Occipital lobe (tissue), 2 donors: Measurements from ENCODE around the gene GPBP1. TPM values are rescaled to one million over a fixed set of nuclear protein-coding genes. Genes with fewer than 3 reads are reported as not detected.
"Not testable (repeated sequence)": the region's sequence is repeated elsewhere in the genome, so short reads cannot be mapped to it uniquely, and the experiment has no call there.

Source experiments
- DNase-seq: peaks from one replicate; lab custom pipeline; 2025; lab: John Stamatoyannopoulos, UW
- total RNA-seq: library from RNA; depleted of rRNA; stranded (reverse); fragments of >200 nt; gene quantifications from one replicate; pipeline ENCODE4 v1.2.3, GENCODE V29; 2014

The GPBP1 gene
- total RNA-seq, 1 donor from 2014 or later = 159 TPM

- no peak for DNase-seq
Measured at GRCh38 chr5:57177479-57178156, 3.8 kb downstream of the GPBP1 start.

DNA sequence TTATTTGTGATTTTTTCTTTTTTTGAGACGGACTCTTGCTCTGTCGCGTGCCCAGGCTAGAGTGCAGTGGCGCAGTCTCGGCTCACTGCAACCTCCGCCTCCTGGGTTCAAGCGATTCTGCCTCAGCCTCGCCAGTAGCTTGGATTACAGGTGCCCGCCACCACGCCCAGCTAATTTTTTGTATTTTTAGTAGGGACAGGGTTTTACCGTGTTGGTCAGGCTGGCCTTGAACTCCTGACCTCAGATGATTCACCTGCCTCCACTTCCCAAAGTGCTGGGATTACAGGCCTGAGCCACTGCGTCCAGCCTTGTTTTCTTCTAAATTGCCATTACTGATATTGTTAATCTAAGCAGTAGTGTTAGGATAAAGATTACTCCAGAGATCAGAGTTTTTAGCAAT is 4.4 kb downstream of the GPBP1 start:
- not testable (repeated sequence) for DNase-seq

GRCh38 chr5:57179262-57180200 is 5.7 kb downstream of the GPBP1 start:
- DNase-seq = no peak

DNA sequence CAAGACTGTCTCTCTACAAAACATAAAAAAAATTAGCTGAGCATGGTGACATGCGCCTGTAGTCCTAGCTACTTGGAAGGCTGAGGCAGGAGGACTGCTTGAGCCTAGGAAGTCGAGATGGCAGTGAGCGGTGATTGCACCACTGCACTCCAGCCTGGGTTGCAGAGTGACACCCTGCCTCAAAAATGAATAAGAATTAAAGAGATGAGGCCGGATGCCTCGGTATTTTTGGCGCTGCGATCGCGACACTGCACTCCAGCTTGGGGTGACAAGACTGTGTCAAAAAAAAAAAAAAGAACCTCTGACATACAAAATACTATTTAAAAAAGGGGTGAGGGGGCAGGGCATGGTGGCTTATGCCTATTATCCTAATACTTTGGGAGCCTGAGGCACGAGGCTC is 7.3 kb downstream of the GPBP1 start:
- no peak for DNase-seq

DNA sequence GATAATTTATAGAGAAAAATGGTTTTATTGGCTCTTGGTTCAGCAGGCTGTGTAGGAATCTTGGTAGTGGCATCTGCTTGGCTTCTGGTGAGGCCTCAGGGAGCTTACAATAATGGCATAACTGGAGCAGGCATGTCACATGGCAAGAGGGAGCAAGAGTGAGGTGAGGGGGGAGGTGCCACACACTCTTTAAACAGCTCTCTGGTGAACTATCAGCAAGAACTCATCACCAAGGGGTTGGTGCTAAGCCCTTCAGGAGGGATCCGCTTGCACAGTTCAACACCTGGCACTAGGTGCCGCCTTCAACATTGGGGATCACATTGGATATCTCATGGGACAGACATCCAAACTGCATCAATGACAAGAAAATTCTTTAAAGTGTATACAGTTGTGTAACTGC is 10.5 kb downstream of the GPBP1 start:
- no peak for DNase-seq

DNA sequence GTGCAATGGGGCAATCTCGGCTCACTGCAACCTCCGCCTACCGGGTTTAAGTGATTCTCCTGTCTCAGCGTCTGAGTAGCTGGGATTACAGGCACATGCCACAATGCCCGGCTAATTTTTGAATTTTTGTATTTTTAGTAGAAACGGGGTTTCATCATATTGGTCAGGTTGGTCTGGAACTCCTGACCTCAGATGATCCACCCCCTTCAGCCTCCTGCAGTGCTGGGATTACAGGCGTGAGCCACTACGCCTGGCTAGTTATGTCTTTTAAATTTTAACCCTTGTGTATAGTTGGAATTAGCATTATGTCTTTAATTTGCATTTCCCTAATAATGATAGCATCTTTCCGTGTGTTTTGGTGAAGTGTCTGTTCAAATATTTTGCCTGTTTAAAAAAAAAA is 11.5 kb downstream of the GPBP1 start:
- no peak for DNase-seq

DNA sequence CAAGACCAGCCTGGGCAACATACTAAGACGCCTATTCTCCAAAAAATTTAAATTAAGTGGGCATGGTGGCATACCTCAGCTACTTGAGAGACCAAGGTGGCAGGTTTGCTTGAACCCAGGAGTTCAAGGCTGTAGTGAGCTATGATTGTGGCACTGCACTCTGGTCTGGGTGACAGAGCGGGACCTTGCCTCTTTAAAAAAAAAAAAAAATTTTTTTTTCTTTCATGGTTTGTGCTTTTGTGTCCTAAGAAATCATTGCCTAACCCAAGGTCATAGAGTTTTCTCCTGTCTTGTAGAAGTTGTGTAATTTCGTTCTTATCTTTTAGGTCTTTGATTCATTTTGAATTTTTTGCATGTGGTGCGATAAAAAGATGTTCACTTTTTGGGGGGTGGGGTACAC is 12.3 kb downstream of the GPBP1 start:
- DNase-seq = no peak

DNA sequence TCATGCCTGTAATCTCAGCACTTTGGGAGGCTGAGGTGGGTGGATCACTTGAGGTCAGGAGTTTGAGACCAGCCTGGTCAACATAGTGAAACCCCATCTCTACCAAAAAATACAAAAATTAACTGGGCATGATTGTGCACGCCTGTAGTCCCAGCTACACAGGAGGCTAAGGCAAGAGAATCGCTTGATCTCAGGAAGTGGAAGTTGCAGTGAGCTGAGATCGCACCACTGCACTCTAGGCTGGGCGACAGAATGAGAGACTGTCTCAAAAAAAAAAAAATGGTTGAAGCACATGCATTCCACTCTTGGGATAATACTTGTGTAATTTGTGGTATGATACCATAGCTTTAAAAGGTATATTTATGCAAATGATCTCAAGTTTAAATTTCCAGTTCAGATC is 14.1 kb downstream of the GPBP1 start:
- not testable (repeated sequence) for DNase-seq

GRCh38 chr5:57189515-57189914 is 15.7 kb downstream of the GPBP1 start:
- no peak for DNase-seq

DNA sequence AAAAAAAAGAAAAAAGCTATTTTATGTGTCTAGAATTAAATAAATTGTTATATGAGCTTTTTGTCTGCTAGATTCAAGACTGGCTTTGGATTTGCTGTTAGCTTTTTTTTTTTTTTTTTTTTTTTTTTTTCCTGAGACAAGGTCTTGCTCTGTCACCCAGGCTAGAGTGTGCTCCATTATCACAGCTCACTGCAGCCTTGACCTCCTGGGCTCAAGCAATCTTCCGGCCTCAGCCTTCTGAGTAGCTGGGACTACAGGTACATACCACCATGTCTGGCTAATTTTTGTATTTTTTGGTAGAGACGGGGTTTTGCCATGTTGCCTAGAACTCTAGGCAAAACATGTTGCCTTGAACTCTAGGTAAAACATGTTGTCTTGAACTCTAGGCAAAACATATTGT is 16.7 kb downstream of the GPBP1 start:
- DNase-seq = no peak

DNA sequence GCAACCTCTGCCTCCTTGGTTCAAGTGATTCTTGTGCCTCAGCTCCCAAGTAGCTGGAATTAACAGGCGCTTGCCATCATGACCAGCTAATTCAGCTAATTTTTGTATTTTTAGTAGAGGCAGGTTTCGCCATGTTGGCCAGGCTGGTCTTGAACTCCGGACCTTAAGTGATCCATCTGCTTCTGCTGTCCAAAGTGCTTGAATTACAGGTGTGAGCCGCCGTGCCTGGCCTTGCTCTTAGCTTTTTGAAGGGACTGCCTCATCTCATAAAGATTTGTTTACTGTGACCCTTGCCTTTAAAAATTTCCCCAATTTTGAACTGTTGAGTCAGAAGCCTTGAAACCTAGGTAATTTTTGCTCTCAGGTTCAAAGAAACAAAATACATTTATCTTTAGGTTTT is 17.3 kb downstream of the GPBP1 start:
- DNase-seq = no peak

DNA sequence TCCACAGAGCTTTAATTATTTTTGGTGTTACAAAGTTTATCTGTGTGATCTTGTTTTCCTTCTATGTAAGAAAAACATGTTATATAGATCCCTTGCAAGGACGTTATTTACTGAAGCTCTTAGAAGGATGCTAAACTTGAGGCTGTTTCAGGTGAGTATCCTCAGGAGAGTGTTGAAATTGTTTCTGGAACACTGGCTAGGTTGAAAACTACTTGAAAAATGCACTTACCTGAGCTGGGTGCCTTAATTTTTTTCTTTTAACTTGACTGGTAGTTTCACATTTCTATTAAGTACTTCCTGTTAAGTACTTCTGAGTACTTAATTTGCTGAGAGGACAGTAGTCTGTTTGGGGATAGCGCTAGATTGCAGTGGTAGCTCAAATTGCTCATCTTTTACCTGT is 18.1 kb downstream of the GPBP1 start:
- no peak for DNase-seq

- not testable (repeated sequence) for DNase-seq
Measured at GRCh38 chr5:57192832-57193231, 19.0 kb downstream of the GPBP1 start.

DNA sequence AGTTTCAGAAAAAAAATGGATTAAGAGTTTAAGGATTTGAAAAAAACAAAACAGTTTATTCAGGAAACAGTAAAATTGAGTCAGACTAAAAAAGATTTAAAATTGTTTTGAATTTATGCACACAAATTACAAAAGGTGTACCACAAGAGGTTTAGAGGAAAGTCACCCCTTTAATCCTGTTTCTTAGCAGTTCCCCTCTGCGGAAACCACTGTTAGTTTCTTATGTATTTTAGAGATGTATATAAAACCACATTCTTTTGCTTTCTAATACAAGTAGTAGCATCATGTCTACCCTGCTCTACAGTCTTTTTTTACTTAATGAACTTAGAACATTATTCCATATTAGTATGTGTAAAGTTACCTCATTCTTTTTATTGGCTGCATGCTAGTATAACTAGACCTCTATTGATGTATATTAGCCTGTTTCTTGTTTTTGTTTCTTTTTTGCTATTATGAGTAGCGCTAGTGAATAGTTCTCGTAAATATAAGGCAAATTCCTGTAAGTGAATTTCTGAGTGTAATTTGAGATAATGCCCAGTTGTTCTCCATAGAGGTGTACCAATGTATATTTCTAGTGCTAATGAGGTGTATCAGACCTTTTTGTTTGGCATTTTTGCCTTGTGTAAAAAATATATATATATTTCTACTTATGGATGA is 20.0 kb downstream of the GPBP1 start:
- DNase-seq = no peak

- no peak for DNase-seq
Measured at GRCh38 chr5:57194653-57195052, 20.8 kb downstream of the GPBP1 start.

GRCh38 chr5:57195060-57195459 is 21.2 kb downstream of the GPBP1 start:
- DNase-seq = no peak

DNA sequence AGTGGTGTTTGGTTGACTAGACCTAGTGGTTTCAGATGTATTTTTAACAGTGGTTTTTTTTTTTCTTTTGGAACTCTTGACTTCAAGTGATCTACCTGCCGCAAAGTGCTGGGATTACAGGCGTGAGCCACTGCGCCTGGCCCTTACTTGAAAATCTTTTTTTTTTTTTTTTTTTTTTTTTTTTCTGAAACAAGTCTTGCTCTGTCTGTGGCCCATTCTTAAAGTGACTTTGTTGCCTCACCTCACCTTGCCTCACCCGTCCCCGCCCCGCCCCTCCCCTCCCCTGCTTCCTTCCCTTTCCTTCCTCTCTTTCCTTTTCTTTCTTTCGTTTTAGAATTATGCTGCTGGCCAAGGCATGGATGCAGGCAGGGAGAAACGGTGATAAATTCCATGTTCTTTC is 26.0 kb downstream of the GPBP1 start:
- no peak for DNase-seq

DNA sequence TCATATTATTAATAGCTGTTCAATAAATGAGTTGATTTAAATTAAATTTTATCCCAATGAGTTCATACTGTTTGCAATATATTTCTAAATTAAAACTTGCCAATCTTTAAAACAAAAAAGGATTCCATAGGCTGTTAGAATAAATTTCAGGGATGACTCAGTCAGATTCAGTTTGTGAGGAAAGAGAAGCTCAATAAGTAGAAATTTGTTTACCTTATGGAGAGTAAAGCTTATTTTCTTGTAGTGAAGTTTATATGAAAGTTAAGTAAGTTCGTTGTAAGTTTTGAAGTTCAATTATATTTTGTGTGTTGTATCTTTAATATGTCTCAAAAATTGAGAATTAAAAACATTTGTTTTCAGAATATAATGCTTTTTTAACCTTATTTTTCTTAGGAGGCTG is 29.0 kb downstream of the GPBP1 start:
- no peak for DNase-seq

- no peak for DNase-seq
Measured at GRCh38 chr5:57207007-57207653, 33.3 kb downstream of the GPBP1 start.

GRCh38 chr5:57207681-57208080 is 33.8 kb downstream of the GPBP1 start:
- DNase-seq = no peak

GRCh38 chr5:57209316-57210040 is 35.6 kb downstream of the GPBP1 start:
- no peak for DNase-seq
